ENCODE data around the gene GFRA1.

- TF ChIP-seq CTCF (IDR thresholded peaks at IDR 0.05): no peak
- no peak for TF ChIP-seq EP300 (IDR thresholded peaks at IDR 0.05)
Observed at GRCh38 chr10:116201670-116202430, 71.2 kb downstream of the GFRA1 start.
